Stimulated activated CD8-positive, alpha-beta memory T cell treated with anti-CD3 and anti-CD28 coated beads, Interleukin-12 subunit alpha, Interleukin-12 subunit beta, amount 100 ng/mL, for 4 hours (primary cell): Measurements from ENCODE around the gene PTPN2.
"Not testable (repeated sequence)": the region's sequence is repeated elsewhere in the genome, so short reads cannot be mapped to it uniquely, and the experiment has no call there.

Experiments used
- DNase-seq: peaks from one replicate; pipeline ENCODE4 v3.0.0-alpha.2; 2020; ENCODE audit warnings: low read depth

Gene PTPN2

DNA sequence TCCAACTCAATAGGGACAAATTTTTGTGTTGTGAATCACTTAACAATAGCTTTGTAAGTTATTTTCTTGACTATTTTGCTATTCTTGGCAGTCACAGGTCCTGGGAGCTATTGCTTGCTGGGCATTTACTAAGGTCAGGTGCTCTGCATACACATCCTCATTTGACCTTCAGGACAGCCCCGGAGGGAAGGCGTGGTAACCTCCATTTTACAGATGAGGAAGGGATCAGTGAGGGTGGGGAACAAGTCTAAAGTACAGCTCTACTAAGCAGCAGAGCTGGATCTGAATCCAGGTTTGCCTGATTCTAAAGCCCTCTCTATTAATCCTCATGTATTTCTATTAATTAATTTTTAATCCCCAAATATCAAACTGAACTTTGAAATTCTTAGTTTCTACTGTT is 58.8 kb downstream of the PTPN2 start:
- DNase-seq, result no peak

DNA sequence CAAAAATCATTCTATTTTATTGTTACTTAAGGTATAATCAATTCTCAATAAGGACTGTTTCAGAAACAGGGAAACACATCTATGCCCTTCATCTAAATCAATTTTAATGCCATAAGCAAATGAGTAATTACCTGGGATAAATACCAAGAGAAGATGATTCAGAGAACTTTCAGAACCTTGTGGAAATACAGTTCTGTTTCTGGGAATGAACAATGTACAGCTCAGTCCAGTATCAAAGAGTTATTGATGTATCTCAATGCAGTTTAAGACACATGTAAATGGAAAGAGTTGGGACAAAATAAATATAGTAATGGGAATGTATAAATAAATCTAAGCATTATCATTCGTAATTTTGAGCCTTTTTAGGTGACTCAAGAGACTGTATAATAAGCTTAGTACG is 60.1 kb downstream of the PTPN2 start:
- DNase-seq, result no peak

DNA sequence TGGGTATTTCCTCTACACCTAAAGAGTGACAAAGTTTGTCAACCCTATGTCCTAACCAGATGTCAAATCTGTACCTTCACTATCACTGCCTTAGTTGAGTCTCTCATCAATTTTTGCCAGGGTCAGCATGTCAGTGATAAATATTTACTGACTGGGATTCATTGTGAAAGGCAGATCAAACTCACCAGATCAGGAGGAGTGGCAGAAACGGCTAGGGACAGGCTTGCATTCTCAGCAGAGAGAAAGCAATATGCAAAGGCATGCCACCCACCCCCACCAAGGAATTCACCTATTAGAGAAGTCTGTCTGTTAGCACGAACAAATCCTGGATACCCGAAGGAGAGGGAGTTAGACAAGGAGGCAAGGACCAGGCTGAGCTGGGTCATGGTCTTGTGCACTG is 62.6 kb downstream of the PTPN2 start:
- DNase-seq, result no peak

DNA sequence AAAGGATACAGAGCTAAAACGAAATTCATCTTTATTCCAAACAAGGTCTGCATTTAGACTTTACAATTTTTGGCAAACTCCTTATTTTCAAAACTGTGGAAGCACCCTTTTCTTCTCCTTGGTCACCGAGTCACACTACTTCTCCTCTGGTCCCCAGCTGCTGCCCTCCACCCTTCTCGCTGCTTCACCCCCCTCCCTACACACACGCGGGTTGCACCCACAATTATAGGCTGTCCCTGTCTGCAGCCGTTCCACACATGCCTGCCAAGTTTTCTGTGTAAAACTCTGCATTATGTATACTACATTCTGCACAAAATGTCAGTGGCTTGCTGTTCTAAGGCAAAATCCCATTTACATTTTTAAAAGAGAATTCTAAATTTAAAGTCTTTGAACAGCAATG is 63.5 kb downstream of the PTPN2 start:
- no peak for DNase-seq

DNA sequence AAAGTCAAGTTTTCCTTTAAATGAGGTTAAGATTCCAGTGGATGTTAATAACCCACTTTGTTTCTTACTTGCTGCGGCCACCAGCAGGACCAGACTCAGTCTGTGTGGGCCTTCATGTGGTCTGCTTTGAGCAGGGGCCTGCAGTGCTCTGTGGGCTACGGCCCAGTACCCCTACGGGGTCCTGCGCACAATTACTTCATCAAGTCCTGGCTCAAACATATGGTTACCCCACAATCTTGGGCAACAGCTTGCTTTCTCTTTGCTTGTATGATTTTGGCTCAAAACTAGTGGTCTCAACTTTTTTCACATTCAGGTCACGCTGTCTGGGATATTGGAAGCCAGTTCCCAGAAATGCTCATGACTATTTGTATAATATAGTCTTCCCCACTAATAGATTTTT is 64.2 kb downstream of the PTPN2 start:
- DNase-seq, result no peak

DNA sequence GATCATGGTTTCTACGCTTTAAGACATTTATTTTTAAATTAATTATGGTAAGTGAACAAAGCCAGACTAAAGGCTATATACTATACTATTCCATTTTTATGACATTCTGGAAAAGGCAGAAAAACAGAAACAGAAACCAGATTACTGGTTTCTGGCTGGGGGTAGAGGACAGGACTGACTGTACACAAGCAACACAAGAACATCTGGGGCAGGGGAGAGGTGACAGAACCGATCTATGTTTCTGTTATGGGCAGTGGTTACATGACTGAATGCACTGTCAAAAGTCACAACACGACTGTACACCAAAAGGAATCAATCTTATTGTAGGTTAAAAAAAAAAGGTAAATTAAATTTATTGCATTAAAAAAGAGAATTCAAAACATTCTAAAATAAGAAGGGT is 64.7 kb downstream of the PTPN2 start:
- DNase-seq, result no peak

DNA sequence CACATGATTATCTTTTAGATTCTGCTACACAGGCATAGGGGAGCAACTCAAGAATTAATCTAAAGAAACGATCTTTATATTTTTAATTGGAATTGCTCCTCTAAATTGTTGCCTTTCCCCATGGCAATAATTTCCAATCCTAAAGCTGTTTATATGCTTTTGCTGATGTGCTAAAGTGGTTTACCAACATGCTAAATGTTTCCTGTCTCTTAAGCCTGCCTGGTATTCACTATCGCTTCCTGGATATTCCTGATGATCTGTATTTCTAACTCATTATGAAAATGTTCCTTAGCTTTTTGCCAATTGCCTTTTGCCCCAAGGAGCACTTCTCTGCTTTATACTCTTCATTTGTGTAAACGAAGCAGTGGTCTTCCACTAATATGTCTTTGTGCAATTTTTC is 65.8 kb downstream of the PTPN2 start:
- no peak for DNase-seq

DNA sequence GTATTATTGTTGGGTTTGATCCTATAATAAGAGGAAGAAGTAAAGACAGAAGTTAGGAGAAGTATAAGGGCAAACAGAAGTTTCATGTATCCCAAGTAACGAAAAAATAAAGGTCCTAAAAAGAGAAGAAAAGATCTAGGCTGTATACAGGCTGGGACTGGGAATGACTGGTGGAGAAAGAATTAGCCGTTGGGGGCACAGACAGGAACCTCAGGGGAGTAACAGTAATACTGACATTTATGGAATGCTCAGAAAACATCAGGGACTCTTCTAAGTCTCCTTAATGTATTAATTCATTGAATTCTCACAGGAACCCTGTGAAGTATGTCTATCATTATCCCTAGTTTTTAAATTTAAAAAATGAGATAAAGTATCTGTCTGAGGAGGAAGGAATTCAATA is 67.6 kb downstream of the PTPN2 start:
- no peak for DNase-seq

DNA sequence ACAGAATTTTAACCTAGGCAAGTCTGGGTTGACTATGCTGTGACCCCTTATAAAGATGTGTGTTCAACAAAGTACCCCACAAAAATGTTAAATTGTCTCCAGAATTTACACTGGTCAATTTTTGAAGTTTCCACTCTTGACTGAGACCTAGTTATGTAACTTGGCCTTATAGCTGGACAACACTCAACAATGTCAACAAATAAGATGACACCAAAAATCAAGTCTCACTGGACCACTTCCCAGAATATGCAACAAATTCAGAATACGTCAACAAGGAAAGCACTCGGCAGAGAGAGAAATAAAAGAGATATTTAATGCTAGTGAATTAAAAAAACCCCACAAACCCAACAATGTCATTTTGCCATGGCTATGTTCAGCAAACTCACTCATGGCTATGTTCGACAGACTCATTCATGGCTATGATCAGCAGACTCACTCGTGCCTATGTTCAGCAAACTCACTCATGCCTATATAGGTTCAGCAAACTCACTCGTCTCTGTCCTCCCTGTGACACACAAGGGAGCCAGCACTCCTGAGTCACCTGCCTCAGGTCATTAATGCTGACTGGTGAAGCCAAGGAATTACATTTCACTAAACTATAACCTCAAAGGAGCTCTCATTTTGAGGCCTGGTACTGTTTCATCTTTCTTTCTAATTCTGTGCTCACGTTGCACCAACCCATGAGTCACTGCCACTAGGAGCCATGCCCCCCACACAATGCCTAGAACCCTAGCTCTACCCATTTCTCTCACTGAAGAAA is 72.7 kb downstream of the PTPN2 start:
- DNase-seq, result no peak

DNA sequence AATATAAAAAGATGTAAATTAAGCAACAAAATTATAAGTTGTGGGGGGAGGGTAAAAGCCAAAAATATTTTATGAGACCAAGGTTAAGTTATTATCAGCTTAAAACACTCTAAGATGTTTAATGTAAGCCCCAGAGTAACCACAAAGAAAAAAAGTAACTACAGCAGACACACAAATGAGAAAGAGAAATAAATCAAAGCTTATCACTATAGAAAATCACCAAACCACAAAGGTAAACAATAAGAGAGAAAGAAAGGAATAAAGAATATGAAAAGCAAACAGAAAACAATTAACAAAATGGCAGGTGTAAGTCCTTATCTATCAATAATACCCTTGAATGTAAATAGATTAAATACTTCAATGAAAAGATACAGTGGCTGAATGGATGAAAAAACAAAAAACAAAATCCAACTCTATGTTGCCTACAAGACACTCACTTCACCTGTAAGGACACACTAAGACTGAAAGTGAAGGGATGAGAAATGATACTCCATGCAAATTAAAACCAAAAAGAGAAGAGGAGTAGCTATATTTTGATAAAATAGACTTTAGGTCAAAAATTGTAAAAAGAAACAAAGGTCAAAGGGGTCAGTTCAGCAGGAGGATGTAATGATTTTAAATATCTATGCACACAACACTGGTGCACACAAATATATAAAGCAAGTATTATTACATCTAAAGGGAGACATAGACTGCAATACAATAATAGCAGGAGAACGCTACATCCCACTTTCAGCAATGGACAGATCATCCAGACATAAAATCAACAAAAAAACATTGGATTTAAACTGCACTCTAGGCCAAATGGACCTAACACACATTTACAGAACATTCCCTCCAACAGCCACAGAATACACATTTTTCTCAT is 80.7 kb downstream of the PTPN2 start:
- no peak for DNase-seq

DNA sequence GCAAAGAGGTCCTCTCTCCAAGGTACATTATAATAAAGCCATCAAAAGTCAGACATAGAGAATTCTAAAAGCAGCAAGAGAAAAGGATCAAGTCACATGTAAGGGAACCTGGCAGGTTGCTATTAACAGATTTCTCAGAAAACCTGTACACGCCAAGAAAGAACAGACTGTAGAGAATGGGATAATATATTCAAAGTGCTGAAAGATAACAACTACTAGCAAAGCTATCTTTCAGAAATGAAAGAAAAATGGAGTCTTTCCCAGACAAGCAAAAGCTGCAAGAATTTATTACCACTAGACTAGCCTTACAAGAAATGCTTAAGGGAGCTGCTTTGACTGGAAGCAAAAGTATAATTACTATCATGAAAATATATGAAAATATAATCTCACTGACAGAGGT is 81.5 kb downstream of the PTPN2 start:
- DNase-seq, result no peak

DNA sequence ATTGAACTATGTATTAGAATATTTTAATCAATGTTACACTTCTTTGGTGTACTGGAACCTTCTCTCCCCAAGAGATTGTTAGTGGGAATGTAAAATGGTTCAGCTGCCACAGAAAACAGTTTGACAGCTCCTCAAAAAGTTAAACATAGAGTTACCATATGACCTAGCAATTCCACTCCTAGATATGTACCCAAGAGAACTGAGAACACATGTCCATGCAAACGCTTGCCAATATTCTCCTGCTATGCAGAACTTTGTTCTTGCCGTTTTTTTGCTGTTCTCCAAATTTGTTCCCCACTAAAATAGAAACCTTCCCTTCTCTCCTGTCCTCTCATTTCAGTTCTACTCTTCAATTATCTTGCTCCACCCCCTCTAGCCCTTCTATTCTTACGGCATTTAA is 87.6 kb downstream of the PTPN2 start:
- DNase-seq, result no peak

DNA sequence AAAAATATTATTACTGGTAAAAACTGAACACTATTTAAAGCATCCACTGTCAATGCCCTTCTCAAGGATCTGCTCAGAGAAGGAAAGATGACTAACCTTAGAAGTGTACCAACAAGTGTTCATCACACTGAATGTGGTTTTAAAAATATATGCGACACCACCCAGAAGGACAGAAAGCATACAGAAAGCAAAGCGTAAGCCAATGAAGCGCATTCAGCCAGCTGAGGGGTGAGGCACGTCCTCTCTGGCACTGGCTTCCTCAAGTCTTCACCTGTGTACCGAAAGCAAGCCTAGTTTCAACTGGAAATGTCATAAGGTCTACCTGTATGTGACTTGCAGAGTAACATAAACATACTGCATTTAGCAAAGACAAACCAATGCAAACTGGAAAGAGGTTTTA is 92.4 kb downstream of the PTPN2 start:
- no peak for DNase-seq

DNA sequence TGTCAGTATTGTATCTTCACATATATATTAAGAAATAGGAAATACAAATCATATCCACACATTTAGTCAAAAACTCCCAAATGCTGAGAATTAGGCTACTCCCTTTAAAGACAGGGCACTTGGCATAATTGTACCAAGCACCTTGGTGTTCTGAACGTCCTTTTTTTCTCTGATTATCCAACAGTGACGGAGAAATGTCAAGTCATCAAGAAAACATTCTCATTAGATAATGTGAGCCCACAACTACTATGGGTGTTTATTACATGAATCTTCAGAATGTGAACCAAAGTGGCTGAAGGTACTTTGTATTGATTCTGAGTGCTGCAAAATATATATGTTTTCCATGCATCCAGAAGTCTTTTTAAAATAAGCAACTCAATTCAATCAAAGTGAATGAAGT is 97.4 kb downstream of the PTPN2 start:
- DNase-seq, result no peak

DNA sequence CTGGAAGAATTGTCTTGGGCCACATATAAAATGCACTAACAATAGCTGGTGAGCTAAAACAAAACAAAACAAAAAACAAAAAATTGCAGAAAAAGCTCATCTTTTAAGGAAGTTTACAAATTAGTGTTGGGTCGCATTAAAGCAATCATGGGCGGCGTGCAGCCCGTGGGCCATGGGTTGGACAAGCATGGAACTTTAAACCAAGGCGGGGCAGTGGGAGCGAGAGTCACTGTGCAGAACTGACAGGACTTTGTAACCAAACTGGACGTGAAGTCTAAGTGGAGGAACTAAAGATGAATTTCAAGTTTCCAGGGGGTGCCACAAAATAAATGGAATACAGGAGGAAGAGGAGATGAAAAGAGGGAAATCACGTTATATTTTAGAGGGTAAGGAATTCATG is 100.5 kb downstream of the PTPN2 start:
- DNase-seq, result no peak

DNA sequence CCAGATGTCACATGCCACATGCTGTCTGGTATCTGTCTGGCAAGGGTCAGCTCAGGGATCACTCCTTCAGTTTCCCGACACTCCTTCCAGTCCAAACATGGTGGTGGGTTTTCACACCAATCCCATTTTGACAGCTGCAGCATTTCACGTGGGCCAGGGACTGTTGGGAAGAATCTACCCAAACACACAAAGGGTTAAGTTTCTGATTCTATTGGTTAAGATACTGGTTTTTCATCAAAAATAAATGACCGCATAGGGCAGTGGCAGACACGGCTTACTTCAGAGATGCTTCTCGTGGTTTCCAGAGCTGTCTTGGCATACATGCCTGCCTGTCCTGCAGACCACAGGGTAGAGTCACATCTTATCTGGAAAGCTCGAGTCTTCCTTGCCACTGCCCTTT is 101.5 kb downstream of the PTPN2 start:
- DNase-seq, result no peak

DNA sequence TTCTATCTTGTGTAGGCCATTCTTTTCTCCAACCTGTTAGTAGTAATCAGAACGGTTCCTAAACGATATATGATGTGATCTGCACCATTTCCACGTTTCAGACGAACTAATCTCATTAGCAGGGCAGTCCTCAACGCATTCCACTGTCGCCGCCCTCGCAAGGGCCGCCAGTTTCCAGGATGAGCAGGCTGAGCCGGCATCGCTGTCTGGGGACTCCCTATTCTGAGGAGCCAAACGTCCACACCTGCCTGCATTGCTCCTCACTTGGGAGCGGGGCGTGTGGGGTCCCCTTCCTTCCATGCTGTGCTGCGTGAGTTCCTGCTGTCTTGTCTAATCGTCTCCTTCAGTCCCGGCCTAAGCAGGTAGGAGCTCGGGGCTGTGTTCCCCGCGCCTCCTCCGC is 104.6 kb downstream of the PTPN2 start:
- DNase-seq, result no peak

DNA sequence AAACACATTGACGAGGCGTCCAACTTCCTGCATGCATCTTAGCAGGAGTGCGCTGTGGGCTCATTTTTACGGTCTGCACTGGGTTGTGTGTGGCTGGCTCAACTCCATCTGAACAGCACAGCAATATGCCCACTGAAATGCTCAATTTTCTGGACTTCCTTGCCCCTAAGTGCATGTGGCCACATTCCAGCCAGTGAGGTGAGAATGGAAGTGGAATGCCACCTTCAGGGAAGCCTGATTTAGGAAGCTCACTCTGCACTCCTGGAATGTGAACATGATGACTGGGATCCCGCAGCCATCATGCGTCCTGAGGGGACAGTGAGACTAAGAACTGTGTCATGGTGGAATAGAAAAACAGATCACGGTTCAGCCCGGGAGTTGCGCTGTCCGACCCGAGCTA is 105.0 kb downstream of the PTPN2 start:
- no peak for DNase-seq

DNA sequence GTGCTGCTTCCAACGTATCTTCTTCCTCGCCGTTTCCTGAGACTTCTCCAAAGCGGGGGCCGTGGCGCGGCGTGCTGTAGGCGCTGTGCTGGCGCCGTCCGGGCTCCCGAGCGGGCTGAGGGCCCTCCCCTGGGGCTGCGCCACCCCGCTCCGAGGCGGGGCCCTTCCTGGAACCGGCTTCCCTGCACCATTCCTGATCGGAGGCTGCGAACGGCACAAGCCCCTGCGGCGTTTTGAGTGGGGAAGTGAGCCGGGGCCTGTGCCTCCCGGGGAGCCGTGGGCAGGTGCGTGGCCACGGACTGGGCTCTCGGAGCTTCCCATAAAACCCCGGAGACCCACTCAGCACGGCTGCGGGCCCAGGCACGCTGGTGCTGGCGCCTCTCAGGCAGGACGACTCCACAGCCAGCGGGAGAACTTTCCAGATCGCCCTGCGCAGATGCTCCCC is 106.5 kb downstream of the PTPN2 start:
- DNase-seq, result no peak

DNA sequence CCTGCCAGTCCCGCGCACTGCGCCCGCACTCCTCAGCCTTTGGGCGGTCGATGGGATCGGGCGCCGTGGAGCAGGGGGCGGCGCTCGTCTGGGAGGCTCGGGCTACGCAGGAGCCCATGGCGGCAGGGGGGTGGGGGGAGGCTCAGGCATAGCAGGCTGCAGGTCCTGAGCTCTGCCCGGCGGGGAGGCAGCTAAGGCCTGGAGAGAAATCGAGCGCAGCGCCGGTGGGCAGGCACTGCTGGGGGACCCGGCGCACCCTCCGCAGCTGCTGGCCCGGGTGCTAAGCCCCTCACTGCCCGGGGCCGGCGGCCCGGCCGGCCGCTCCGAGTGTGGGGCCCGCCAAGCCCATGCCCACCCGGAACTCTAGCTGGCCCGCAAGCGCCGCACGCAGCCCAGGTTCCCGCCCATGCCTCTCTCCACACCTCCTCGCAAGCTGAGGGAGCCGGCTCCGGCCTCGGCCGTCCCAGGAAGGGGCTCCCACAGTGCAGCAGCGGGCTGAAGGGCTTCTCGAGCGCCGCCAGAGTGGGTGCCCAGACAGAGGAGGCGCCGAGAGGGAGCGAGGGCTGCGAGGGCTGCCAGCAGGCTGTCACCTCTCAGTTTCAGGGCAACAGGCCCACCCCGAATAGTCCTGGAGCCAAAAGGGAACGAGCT is 107.1 kb downstream of the PTPN2 start:
- no peak for DNase-seq

DNA sequence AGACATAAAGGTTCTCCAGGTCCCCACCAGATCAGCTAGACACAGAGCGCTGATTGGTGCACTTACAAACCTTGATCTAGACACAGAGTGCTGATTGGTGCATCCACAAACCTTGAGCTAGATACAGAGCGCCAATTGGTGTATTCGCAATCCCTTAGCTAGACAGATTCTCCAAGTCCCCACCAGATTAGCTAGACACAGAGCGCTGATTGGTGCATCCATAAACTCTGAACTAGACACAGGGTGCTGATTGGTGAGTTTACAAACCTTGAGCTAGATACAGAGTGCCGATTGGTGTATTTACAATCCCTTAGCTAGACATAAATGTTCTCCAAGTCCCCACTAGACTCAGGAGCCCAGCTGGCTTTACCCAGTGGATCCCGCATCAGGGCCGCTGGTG is 107.6 kb downstream of the PTPN2 start:
- DNase-seq, result not testable (repeated sequence)

DNA sequence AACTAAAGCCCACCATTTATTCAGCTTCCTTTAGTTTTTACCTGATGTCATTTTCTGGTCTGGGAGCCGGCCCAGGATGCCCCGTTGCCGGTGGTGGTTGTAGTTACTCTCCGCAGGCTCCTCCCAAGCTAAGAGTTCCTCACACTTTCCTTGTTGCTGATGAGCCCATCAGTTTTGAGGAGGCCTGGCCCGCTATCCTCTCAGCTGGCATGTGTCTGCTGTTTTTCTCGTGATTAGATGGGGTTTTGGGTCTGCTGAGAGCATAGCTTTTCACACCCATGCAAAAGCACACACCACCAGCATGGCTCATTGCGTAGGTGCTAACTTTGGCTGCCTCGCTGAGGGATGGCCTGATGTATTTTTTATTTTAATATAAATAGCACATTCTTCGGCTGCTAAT is 109.1 kb downstream of the PTPN2 start:
- DNase-seq, result no peak

DNA sequence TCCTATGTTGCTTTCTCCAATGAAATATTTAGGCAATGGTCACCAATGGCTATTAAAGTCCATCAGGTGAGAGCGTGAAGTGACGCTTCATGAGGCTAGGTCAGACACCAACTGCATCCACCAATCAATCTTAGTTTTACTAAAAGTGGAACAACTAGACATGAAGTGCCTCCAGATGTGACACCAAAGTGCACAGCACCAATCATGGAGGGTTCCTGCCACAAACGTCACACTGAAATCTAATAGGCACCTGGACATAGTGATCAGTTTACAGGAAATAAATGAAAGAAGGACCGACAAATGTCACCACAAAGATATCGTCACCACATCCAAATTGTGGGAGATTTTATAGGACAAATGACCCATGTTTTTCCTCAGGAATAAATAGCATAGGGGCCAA is 110.7 kb downstream of the PTPN2 start:
- no peak for DNase-seq
